GM12891 (cell line): ENCODE measurements around the gene IFT22.

Source experiments
- POLR2A ChIP-seq: IDR thresholded peaks from 2 replicates; pipeline ENCODE4 v1.6.1; 2011; ENCODE audit warnings: low read depth, low read length, control low read depth
- POLR2AphosphoS5 ChIP-seq: IDR thresholded peaks from 2 replicates; pipeline ENCODE4 v1.6.1; 2011; ENCODE audit warnings: low read depth, low read length, control low read depth

- TF ChIP-seq POLR2A (no peak), POLR2AphosphoS5 (no peak)
These were observed 21.3 kb upstream of the IFT22 start for GRCh38 chr7:101342892-101343291.
